IMR-90 (cell line): Measurements from ENCODE around the gene KIF16B. TPM values are rescaled to one million over a fixed set of nuclear protein-coding genes. Genes with fewer than 3 reads are reported as not detected.
A peak's percentile ranks its signal among the peaks of the same experiment; 100 is the strongest.

Source experiments
- ATAC-seq: fragments of 200-7000 bp; cut with Tn5 transposase; 2 replicates; pipeline ENCODE4 v1.9.1; 2020; ENCODE audit warnings: low read depth, mild to moderate bottlenecking, moderate library complexity
- BruUV-seq: library from RNA; stranded (reverse); fragments of 400-500 nt; replicated peaks from 2 replicates; lab custom pipeline; 2021; lab: Mats Ljungman, UMichigan
- CTCF ChIA-PET: fragments of 300-600 bp; formaldehyde crosslinking; extraction: SDS; loops from one replicate; lab custom pipeline; 2021; ENCODE audit warnings: antibody characterized with exemption; lab: Yijun Ruan, JAX
- POLR2A ChIA-PET: fragments of 300-600 bp; sonication (Branson Sonifier 250); formaldehyde crosslinking; loops from one replicate; lab custom pipeline; 2022; ENCODE audit warnings: antibody characterized with exemption; ENCODE audit not compliant: unreplicated experiment; lab: Charles Lee
- DNase-seq: peaks from one replicate; pipeline ENCODE4 v3.0.0; 2013
- H2AFZ ChIP-seq: replicated peaks from 2 replicates; pipeline ENCODE3; 2013; ENCODE audit warnings: low read length, mild to moderate bottlenecking; ENCODE audit not compliant: poor library complexity
- H2AK5ac ChIP-seq: 2 replicates; pipeline ENCODE4 v1.6.1; 2013; ENCODE audit warnings: low read depth, low read length, inconsistent platforms
- H2AK9ac ChIP-seq: replicated peaks from 2 replicates; pipeline ENCODE3; 2013; ENCODE audit warnings: mild to moderate bottlenecking, low read depth, low read length, moderate library complexity; ENCODE audit not compliant: poor library complexity
- H2BK120ac ChIP-seq: 2 replicates; pipeline ENCODE4 v1.6.1; 2013; ENCODE audit warnings: low read depth, low read length, inconsistent platforms
- H2BK15ac ChIP-seq: 3 replicates; pipeline ENCODE4 v1.6.1; 2013; ENCODE audit warnings: low read depth, low read length, inconsistent platforms
- H2BK20ac ChIP-seq: 2 replicates; pipeline ENCODE4 v1.6.1; 2013; ENCODE audit warnings: low read depth, mild to moderate bottlenecking, inconsistent platforms, low read length, moderate library complexity
- H2BK5ac ChIP-seq: 2 replicates; pipeline ENCODE4 v1.6.1; 2013; ENCODE audit warnings: mild to moderate bottlenecking, low read depth, low read length, inconsistent platforms; ENCODE audit not compliant: poor library complexity, severe bottlenecking
- H3K14ac ChIP-seq: replicated peaks from 2 replicates; pipeline ENCODE4 v1.6.1; 2013; ENCODE audit warnings: low read depth, low read length, inconsistent platforms
- H3K18ac ChIP-seq: 2 replicates; pipeline ENCODE4 v1.6.1; 2013; ENCODE audit warnings: low read depth, low read length, control low read depth
- H3K23ac ChIP-seq: 2 replicates; pipeline ENCODE4 v1.6.1; 2013; ENCODE audit warnings: low read depth, low read length, inconsistent platforms
- H3K27ac ChIP-seq: 2 replicates; pipeline ENCODE4 v1.5.1; 2013; ENCODE audit warnings: mild to moderate bottlenecking, control low read depth, low read length; ENCODE audit not compliant: insufficient read depth
- H3K27me3 ChIP-seq: 2 replicates; pipeline ENCODE4 v1.6.1; 2013; ENCODE audit warnings: low read length; ENCODE audit not compliant: control insufficient read depth, insufficient read depth
- H3K36me3 ChIP-seq: 2 replicates; pipeline ENCODE4 v1.6.1; 2013; ENCODE audit warnings: low read length, mixed read lengths; ENCODE audit not compliant: control insufficient read depth, insufficient read depth
- H3K4ac ChIP-seq: 2 replicates; pipeline ENCODE4 v1.6.1; 2013; ENCODE audit warnings: low read depth, low read length, inconsistent platforms
- H3K4me1 ChIP-seq: 2 replicates; pipeline ENCODE4 v1.6.1; 2013; ENCODE audit warnings: low read length, mixed read lengths; ENCODE audit not compliant: control insufficient read depth, insufficient read depth
- H3K4me2 ChIP-seq: 2 replicates; pipeline ENCODE4 v1.6.1; 2013; ENCODE audit warnings: low read depth, mild to moderate bottlenecking, control low read depth, low read length, moderate library complexity
- H3K4me3 ChIP-seq: 2 replicates; pipeline ENCODE4 v1.5.1; 2013; ENCODE audit warnings: low read depth, mild to moderate bottlenecking, control low read depth, low read length, moderate library complexity; ENCODE audit not compliant: insufficient read depth
- H3K56ac ChIP-seq: 2 replicates; pipeline ENCODE4 v1.6.1; 2013; ENCODE audit warnings: low read length, inconsistent platforms; ENCODE audit not compliant: insufficient read depth; ENCODE audit errors: extremely low read depth
- H3K79me1 ChIP-seq, 2 experiments: 2 replicates each; pipeline ENCODE4 v1.6.1; 2013; ENCODE audit warnings: low read length in 2 of 2, inconsistent platforms in 1 of 2, low read depth in 1 of 2
- H3K9ac ChIP-seq: 2 replicates; pipeline ENCODE4 v1.6.1; 2013; ENCODE audit warnings: low read depth, low read length, control low read depth
- H3K9me1 ChIP-seq: 2 replicates; pipeline ENCODE4 v1.6.1; 2013; ENCODE audit warnings: low read length, inconsistent platforms; ENCODE audit not compliant: insufficient read depth
- H3K9me3 ChIP-seq: 2 replicates; pipeline ENCODE4 v1.6.1; 2013; ENCODE audit warnings: low read length; ENCODE audit not compliant: control insufficient read depth, insufficient read depth
- H4K20me1 ChIP-seq: 2 replicates; pipeline ENCODE4 v1.6.1; 2013; ENCODE audit warnings: low read length, inconsistent platforms; ENCODE audit not compliant: insufficient read depth
- H4K5ac ChIP-seq: 2 replicates; pipeline ENCODE4 v1.6.1; 2013; ENCODE audit warnings: mild to moderate bottlenecking, low read depth, low read length, control low read depth
- H4K8ac ChIP-seq, 2 experiments: 2 replicates each; pipeline ENCODE4 v1.6.1; 2013; ENCODE audit warnings: low read depth in 2 of 2, low read length in 2 of 2, control low read depth in 1 of 2, inconsistent platforms in 1 of 2
- H4K91ac ChIP-seq: 2 replicates; pipeline ENCODE4 v1.6.1; 2013; ENCODE audit warnings: low read depth, low read length, inconsistent platforms; ENCODE audit not compliant: insufficient read depth
- BHLHE40 ChIP-seq: fragments of 150-350 bp; IDR thresholded peaks from 2 replicates; pipeline ENCODE4 v1.6.1; 2016; ENCODE audit warnings: mild to moderate bottlenecking, low read depth, low read length
- CEBPB ChIP-seq: IDR thresholded peaks from 2 replicates; pipeline ENCODE4 v1.6.1; 2012; ENCODE audit warnings: low read depth, low read length, improper control_type of control experiment
- MAFK ChIP-seq: IDR thresholded peaks from 2 replicates; pipeline ENCODE4 v1.6.1; 2012; ENCODE audit warnings: low read depth, low read length, improper control_type of control experiment
- RAD21 ChIP-seq: IDR thresholded peaks from 2 replicates; pipeline ENCODE4 v1.6.1; 2012; ENCODE audit warnings: low read length, improper control_type of control experiment
- RFX5 ChIP-seq: IDR thresholded peaks from 2 replicates; pipeline ENCODE4 v1.8.0; 2012; ENCODE audit warnings: low read depth, mild to moderate bottlenecking, low read length, moderate library complexity
- WGBS, 2 experiments: methylation state at CpG; one replicate each; pipeline versions ENCODE4 v1.1.5 to v1.1.7; 2013; ENCODE audit warnings: missing lambda C conversion rate in 2 of 2; ENCODE audit not compliant: insufficient read length in 1 of 2; ENCODE audit errors: extremely low coverage in 2 of 2; 5-methylcytosine and 5-hydroxymethylcytosine counted together
- dilution Hi-C: fragments of 300-500 bp; cut with HindIII; formaldehyde crosslinking; loops from one replicate; pipeline ENCODE4 v1.14.3; 2018; ENCODE audit warnings: low sequenced_read_pairs; ENCODE audit not compliant: unreplicated experiment
- in situ Hi-C: fragments of 300-500 bp; cut with MboI; formaldehyde crosslinking; loops from 3 replicates; pipeline ENCODE4 v1.14.3; 2019; ENCODE audit warnings: low sequenced_read_pairs, inconsistent platforms, mixed read lengths
- intact Hi-C: fragments of 100-400 bp; cut with micrococcal nuclease; formaldehyde crosslinking; loops from 2 replicates; pipeline ENCODE4 v1.10.0; 2022
- polyA plus RNA-seq, 3 experiments: library from polyadenylated mRNA; depleted of rRNA; stranded (reverse); fragments of >200 nt; gene quantifications; 2 replicates each; pipeline ENCODE4 v1.2.3, GENCODE V29; 2012; ENCODE audit warnings: low replicate concordance in 1 of 3
- total RNA-seq: library from RNA; depleted of rRNA; stranded (reverse); fragments of >200 nt; gene quantifications from 2 replicates; pipeline ENCODE4 v1.2.3, GENCODE V29; 2012
- TF ChIP-seq, protein P1 (sequence below): conservative IDR thresholded peaks from 2 replicates; pipeline ENCODE4 v1.5.1; 2012; ENCODE audit warnings: mild to moderate bottlenecking, low read depth, low read length, improper control_type of control experiment

Gene KIF16B
- total and polyA plus RNA-seq, 2 of the 4 experiments (the other 2 are of a cell fraction), result 4.7 to 10.0 TPM

DNA sequence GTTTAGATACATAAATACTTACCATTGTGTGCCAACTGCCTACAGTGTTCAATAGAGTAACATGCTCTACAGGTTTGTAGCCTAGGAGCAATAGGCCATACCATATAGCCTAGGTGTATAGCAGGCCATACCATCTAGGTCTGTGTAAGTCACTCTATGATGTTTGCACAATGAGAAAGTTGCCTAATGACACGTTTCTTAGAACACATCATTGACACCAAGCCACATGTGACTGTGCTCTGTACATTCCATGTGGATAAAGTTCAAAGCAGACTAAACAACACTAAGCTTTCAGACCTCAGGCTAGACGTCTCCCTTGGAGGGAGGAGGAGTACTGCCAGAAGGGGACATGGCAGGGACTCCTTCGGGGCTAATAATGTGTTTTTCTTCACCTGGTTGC is 93.6 kb downstream of the KIF16B start:
- Histone ChIP-seq H3K4me3 (no peak overlapping the region), H3K79me1 (no peaks in the 10 kb centered on the region), H3K23ac (no peak overlapping the region), H2BK20ac (no peak overlapping the region), H2AK5ac (no peak overlapping the region), H3K9me3 (no peaks in the 10 kb centered on the region), H2BK120ac (no peak overlapping the region), H3K4me2 (no peak overlapping the region), H3K18ac (no peak overlapping the region), H3K36me3 (no peaks in the 10 kb centered on the region), H3K56ac (no peak overlapping the region), H3K9me1 (0 out of 2 replicates have a peak, but pooled peaks cover 4% of the 10 kb centered on the region), H4K20me1 (no peaks in the 10 kb centered on the region), H3K4ac (no peak overlapping the region), H3K27me3 (no peaks in the 10 kb centered on the region), H4K8ac (no peak overlapping the region), H2AFZ (no peak overlapping the region), H3K14ac (no peak overlapping the region), H4K5ac (no peak overlapping the region), H3K9ac (no peak overlapping the region), H3K27ac (no peak overlapping the region), H2BK15ac (no peak overlapping the region), H2BK5ac (no peak overlapping the region), H2AK9ac (no peak overlapping the region), H3K4me1 (peaks cover 3% of the 10 kb centered on the region), H4K91ac (no peak overlapping the region)
- DNase-seq, result peak; percentile 28
- no peak for ATAC-seq
- dilution Hi-C loops (no loop called here), intact Hi-C loops (no loop called here), in situ Hi-C loops (no loop called here)
- TF ChIP-seq RFX5 (no peak), BHLHE40 (peak; percentile 74), CEBPB (peak; percentile 36), RAD21 (no peak), MAFK (no peak)
- TF ChIP-seq, protein P1, sequence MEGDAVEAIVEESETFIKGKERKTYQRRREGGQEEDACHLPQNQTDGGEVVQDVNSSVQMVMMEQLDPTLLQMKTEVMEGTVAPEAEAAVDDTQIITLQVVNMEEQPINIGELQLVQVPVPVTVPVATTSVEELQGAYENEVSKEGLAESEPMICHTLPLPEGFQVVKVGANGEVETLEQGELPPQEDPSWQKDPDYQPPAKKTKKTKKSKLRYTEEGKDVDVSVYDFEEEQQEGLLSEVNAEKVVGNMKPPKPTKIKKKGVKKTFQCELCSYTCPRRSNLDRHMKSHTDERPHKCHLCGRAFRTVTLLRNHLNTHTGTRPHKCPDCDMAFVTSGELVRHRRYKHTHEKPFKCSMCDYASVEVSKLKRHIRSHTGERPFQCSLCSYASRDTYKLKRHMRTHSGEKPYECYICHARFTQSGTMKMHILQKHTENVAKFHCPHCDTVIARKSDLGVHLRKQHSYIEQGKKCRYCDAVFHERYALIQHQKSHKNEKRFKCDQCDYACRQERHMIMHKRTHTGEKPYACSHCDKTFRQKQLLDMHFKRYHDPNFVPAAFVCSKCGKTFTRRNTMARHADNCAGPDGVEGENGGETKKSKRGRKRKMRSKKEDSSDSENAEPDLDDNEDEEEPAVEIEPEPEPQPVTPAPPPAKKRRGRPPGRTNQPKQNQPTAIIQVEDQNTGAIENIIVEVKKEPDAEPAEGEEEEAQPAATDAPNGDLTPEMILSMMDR, result no peak
- BruUV-seq, result no TSS peak
- ChIA-PET POLR2A (no interaction called here), CTCF (no interaction called here)
- whole genome bisulfite sequencing, 2 experiments, result no CpG with 5 or more reads among the region's 3 CpGs
